ENCODE data around the gene BLOC1S5. TPM values are rescaled to one million over a fixed set of nuclear protein-coding genes. Genes with fewer than 3 reads are reported as not detected.
A peak's percentile ranks its signal among the peaks of the same experiment; 100 is the strongest.

BLOC1S5 gene
- total RNA-seq, 3 donors from 2014 or later = 12.5 to 26.2 (median 16.6) TPM

DNA sequence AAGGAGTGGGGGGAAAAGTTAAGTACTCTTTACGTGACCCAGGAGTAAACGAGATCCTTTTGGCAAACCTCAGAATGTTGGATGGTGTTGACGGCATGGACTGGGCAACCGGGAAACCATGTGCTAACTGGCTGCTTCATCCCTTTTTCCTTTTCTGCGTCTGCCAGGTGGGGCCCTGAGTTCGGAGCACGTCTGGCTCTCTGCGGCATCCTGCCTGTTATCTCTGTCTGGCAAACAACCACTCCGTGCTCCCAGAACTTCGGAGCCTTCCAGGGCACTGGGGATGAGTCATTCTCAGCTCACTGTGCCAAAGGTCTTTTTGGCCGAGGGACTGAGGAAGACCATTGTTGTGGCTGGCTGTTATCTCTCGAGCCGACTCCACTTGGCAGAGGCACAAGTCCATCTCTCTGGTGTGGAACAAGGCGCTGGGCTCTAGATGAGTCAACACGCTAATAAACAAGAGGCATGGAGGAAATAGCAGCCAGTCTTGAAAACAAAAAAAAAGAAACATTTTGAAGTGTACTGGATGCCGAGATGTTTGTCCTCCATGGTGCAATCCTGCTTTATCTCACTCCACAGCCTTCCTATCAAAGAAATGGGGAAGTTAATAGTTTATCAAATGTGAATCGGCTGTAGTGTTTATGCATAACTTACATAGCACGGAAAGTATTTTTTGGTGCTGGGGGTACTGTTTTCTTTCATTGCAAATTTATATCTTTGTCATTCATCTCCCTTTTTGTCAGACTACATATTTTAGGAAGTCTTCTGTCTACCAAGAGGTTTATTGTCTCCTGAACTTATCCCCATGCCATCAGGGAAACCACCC lies 89.0 kb downstream of the BLOC1S5 start:
- peak overlapping the region in 2 of 3 donors; percentile 32 to 37 for H3K4me3 ChIP-seq
- TF ChIP-seq, protein P1, sequence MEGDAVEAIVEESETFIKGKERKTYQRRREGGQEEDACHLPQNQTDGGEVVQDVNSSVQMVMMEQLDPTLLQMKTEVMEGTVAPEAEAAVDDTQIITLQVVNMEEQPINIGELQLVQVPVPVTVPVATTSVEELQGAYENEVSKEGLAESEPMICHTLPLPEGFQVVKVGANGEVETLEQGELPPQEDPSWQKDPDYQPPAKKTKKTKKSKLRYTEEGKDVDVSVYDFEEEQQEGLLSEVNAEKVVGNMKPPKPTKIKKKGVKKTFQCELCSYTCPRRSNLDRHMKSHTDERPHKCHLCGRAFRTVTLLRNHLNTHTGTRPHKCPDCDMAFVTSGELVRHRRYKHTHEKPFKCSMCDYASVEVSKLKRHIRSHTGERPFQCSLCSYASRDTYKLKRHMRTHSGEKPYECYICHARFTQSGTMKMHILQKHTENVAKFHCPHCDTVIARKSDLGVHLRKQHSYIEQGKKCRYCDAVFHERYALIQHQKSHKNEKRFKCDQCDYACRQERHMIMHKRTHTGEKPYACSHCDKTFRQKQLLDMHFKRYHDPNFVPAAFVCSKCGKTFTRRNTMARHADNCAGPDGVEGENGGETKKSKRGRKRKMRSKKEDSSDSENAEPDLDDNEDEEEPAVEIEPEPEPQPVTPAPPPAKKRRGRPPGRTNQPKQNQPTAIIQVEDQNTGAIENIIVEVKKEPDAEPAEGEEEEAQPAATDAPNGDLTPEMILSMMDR (IDR thresholded peaks at IDR 0.05) = no peak
- no peak for TF ChIP-seq POLR2A (IDR thresholded peaks at IDR 0.05)
- peak in 2 of 3 donors; percentile 63 to 87 for TF ChIP-seq POLR2AphosphoS5 (IDR thresholded peaks at IDR 0.05)
- intact Hi-C loops (cut with DNase I; ENCODE audit: low total_unique reads) = no loop called here
- peaks cover 0 to 4% of the 10 kb centered on the region in 2 donors for H3K4me1 ChIP-seq
- peak; percentile 49 to 80 for DNase-seq (ENCODE audit: low spot score in 2 of 2)
- no peaks in the 10 kb centered on the region for H3K27me3 ChIP-seq
- peak overlapping the region; percentile 17 to 65 for H3K27ac ChIP-seq
- no peaks in the 10 kb centered on the region for H3K9me3 ChIP-seq
- H3K36me3 ChIP-seq = no peaks in the 10 kb centered on the region

DNA sequence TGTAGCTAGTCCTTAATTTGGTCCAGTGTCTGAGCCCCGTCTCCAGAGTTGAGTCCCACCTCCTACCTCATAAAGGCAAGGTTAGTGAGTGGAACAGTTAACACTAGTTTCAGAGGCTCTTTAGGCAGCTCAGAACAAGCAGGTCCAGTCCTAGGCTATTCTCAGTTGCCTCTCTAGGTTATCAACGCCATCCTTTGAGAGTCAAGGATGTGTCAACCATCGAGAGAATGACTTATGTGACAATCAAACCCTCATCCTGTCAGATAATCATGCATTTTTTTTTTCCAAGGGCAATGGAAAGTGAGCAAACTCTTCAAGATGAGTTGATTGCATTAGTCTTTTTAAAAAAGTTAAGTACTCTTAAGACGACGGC lies 89.6 kb downstream of the BLOC1S5 start:
- no peak for DNase-seq (ENCODE audit: low spot score in 2 of 2)
- peak overlapping the region; percentile 17 to 65 for H3K27ac ChIP-seq
- no peaks in the 10 kb centered on the region for H3K36me3 ChIP-seq
- peak overlapping the region in 1 of 3 donors; percentile 37 for H3K4me3 ChIP-seq
- H3K27me3 ChIP-seq = no peaks in the 10 kb centered on the region
- H3K9me3 ChIP-seq = no peaks in the 10 kb centered on the region
- TF ChIP-seq, protein P1 (IDR thresholded peaks at IDR 0.05) = no peak
- TF ChIP-seq POLR2A (IDR thresholded peaks at IDR 0.05) (no peak), POLR2AphosphoS5 (IDR thresholded peaks at IDR 0.05) (no peak)
- intact Hi-C loops (cut with DNase I; ENCODE audit: low total_unique reads) = no loop called here
- peaks cover 0 to 4% of the 10 kb centered on the region in 2 donors for H3K4me1 ChIP-seq

DNA sequence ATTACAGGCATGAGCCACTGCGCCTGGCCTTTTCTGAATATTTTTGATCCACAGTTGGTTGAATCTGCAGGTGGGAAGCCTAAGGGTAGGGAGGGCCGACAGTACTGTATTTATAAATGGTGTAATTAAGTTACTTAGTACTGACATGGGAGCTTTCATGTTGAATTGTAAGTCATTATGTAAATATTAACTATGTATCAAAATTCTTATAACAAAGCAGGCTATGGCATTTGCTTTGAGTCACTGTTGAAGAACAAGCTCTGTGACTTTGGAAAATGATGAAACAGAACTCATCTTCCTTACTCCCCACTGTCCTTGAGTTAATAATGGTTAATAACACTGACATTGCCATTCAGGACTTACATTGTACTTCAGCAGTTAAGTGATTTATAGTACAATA lies 90.6 kb downstream of the BLOC1S5 start:
- Histone ChIP-seq H3K4me3 (no peak overlapping the region), H3K9me3 (no peaks in the 10 kb centered on the region), H3K27me3 (no peaks in the 10 kb centered on the region), H3K36me3 (no peaks in the 10 kb centered on the region), H3K27ac (no peak overlapping the region), H3K4me1 (peaks cover 0 to 4% of the 10 kb centered on the region in 2 donors)
- intact Hi-C loops (cut with DNase I; ENCODE audit: low total_unique reads) = no loop called here
- TF ChIP-seq POLR2AphosphoS5 (IDR thresholded peaks at IDR 0.05) (no peak), POLR2A (IDR thresholded peaks at IDR 0.05) (no peak)
- TF ChIP-seq, protein P1 (IDR thresholded peaks at IDR 0.05) = no peak
- no peak for DNase-seq (ENCODE audit: low spot score in 2 of 2)

DNA sequence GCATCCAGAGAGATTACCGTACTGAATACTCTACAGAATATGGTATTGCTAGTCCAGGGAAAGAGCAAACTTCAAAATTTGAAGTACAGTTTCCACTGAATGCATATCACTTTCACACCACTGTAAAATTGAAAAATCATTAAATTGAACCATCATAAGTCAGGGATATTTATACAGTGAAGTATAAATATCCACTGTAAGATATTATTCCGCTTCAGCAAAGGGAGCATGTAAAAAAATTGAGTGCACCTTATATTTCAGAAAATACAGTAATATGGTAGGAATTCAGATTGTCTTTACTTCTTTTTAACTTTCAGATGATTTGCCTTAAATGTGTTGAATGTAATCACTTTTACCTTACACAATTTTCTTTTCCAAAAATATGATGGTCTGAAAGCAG lies 92.7 kb downstream of the BLOC1S5 start:
- intact Hi-C loops (cut with DNase I; ENCODE audit: low total_unique reads) = no loop called here
- H3K9me3 ChIP-seq = no peaks in the 10 kb centered on the region
- TF ChIP-seq, protein P1 (IDR thresholded peaks at IDR 0.05) = no peak
- TF ChIP-seq POLR2A (IDR thresholded peaks at IDR 0.05) = no peak
- no peak for TF ChIP-seq POLR2AphosphoS5 (IDR thresholded peaks at IDR 0.05)

DNA sequence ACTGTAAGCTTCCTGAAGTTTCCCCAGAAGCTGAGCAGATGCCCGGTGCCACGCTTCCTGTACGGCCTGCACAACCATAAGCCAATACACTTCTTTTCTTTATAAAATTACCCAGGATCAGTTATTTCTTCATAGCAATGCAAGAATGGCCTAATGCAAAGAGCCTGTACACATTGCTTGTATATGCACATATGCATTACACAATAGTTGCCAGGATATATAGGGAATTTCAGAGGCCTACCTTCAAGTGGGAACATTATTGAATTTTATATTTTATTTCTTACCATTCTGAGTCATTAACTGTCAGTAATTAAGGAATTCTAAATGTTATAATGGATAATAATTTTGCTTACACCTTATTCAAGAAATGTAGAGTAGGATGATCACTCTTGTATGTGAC lies 93.6 kb downstream of the BLOC1S5 start:
- Histone ChIP-seq H3K4me3 (no peak overlapping the region), H3K27me3 (no peaks in the 10 kb centered on the region), H3K27ac (no peak overlapping the region), H3K4me1 (peaks cover 0 to 1% of the 10 kb centered on the region in 2 donors), H3K9me3 (no peaks in the 10 kb centered on the region), H3K36me3 (no peaks in the 10 kb centered on the region)
- no peak for DNase-seq (ENCODE audit: low spot score in 2 of 2)
- intact Hi-C loops (cut with DNase I; ENCODE audit: low total_unique reads) = no loop called here
- TF ChIP-seq POLR2AphosphoS5 (IDR thresholded peaks at IDR 0.05) (no peak), POLR2A (IDR thresholded peaks at IDR 0.05) (no peak)
- TF ChIP-seq, protein P1 (IDR thresholded peaks at IDR 0.05) = no peak

More for the DNA sequence above, 92.7 kb downstream of the BLOC1S5 start:
- H3K36me3 ChIP-seq = no peaks in the 10 kb centered on the region
- no peak overlapping the region for H3K4me3 ChIP-seq
- no peaks in the 10 kb centered on the region for H3K27me3 ChIP-seq
- H3K27ac ChIP-seq = no peak overlapping the region
- peaks cover 0 to 4% of the 10 kb centered on the region in 2 donors for H3K4me1 ChIP-seq
- no peak for DNase-seq (ENCODE audit: low spot score in 2 of 2)
